SK-N-SH (cell line): ENCODE data around the gene TAS1R1. TPM values are rescaled to one million over a fixed set of nuclear protein-coding genes. Genes with fewer than 3 reads are reported as not detected.

Experiments used
- CTCF ChIA-PET: fragments of 300-600, 350-600 bp; formaldehyde crosslinking; extraction: SDS; loops from one replicate; lab custom pipeline; 2021; lab: Yijun Ruan, JAX
- POLR2A ChIA-PET: fragments of 350-600 bp; sonication (Branson Sonifier 250); formaldehyde crosslinking; extraction: SDS; loops from one replicate; lab custom pipeline; 2020; ENCODE audit warnings: antibody characterized with exemption, inconsistent platforms; lab: Yijun Ruan, JAX
- DNase-seq: peaks from one replicate; pipeline ENCODE4 v3.0.0; 2012
- H2AFZ ChIP-seq: fragments of 200-600 bp; sonication (generic); 2 replicates; pipeline ENCODE4 v1.8.1; 2016; ENCODE audit warnings: antibody characterized with exemption, mild to moderate bottlenecking, low read depth
- H3F3A ChIP-seq: fragments of 200-600 bp; sonication (generic); replicated peaks from 2 replicates; pipeline ENCODE3; 2016; ENCODE audit warnings: antibody characterized with exemption, mild to moderate bottlenecking; ENCODE audit not compliant: insufficient read depth
- H3K27ac ChIP-seq, 2 experiments: fragments of 200-500 bp in 1 of 2; fragments of 200-600 bp in 1 of 2; sonication (Bioruptor generic) in 1 of 2; sonication (generic), shearing (Covaris generic) in 1 of 2; 2 replicates each; pipeline versions ENCODE4 v1.5.1 to v1.6.1; 2014 to 2016; ENCODE audit warnings: low read depth in 2 of 2, inconsistent platforms in 1 of 2, low read length in 1 of 2, mild to moderate bottlenecking in 1 of 2, mixed read lengths in 1 of 2
- H3K27me3 ChIP-seq: fragments of 200-600 bp; sonication (generic), shearing (Covaris generic); 2 replicates; pipeline ENCODE4 v1.6.1; 2016; ENCODE audit warnings: mixed run types; ENCODE audit not compliant: insufficient read depth
- H3K36me3 ChIP-seq, 2 experiments: fragments of 200-500 bp in 1 of 2; fragments of 200-600 bp in 1 of 2; sonication (Bioruptor generic) in 1 of 2; sonication (generic) in 1 of 2; replicated peaks in 1 of 2; 2 replicates each; pipeline versions ENCODE3 to v1.5.1; 2014 to 2016; ENCODE audit warnings: low read length in 1 of 2, mild to moderate bottlenecking in 1 of 2; ENCODE audit not compliant: insufficient read depth in 2 of 2, control insufficient read depth in 1 of 2
- H3K4me1 ChIP-seq, 2 experiments: fragments of 200-500 bp in 1 of 2; fragments of 200-600 bp in 1 of 2; sonication (Bioruptor generic) in 1 of 2; sonication (generic), shearing (Covaris generic) in 1 of 2; 2 replicates each; pipeline versions ENCODE4 v1.5.1 to v1.6.1; 2014 to 2016; ENCODE audit warnings: low read depth in 1 of 2, low read length in 1 of 2, mixed run types in 1 of 2; ENCODE audit not compliant: insufficient read depth in 2 of 2, control insufficient read depth in 1 of 2
- H3K4me2 ChIP-seq: fragments of 200-600 bp; sonication (generic), shearing (Covaris generic); 2 replicates; pipeline ENCODE4 v1.6.1; 2017; ENCODE audit warnings: mixed run types
- H3K4me3 ChIP-seq, 2 experiments: fragments of 200-500 bp in 1 of 2; fragments of 200-600 bp in 1 of 2; sonication (Bioruptor generic) in 1 of 2; sonication (generic), shearing (Covaris generic) in 1 of 2; 2 replicates each; pipeline versions ENCODE4 v1.5.1 to v1.8.1; 2014 to 2016; ENCODE audit warnings: low read depth in 2 of 2, inconsistent platforms in 1 of 2, low read length in 1 of 2, mild to moderate bottlenecking in 1 of 2, mixed read lengths in 1 of 2, moderate library complexity in 1 of 2
- H3K79me2 ChIP-seq: fragments of 200-600 bp; sonication (generic); 2 replicates; pipeline ENCODE4 v1.8.1; 2017; ENCODE audit warnings: mild to moderate bottlenecking; ENCODE audit not compliant: insufficient read depth
- H3K9ac ChIP-seq: fragments of 200-600 bp; sonication (generic); 2 replicates; pipeline ENCODE4 v1.6.1; 2017; ENCODE audit warnings: mixed run types
- H3K9me2 ChIP-seq: fragments of 200-600 bp; sonication (generic); 2 replicates; pipeline ENCODE4 v1.6.1; 2017; ENCODE audit warnings: mixed run types
- H3K9me3 ChIP-seq: fragments of 200-600 bp; sonication (generic); 2 replicates; pipeline ENCODE4 v1.6.1; 2017; ENCODE audit warnings: mixed run types, mild to moderate bottlenecking, moderate library complexity
- H4K20me1 ChIP-seq: fragments of 200-600 bp; sonication (generic); 2 replicates; pipeline ENCODE4 v1.6.1; 2017; ENCODE audit warnings: mild to moderate bottlenecking, mixed run types; ENCODE audit not compliant: insufficient read depth
- CHD2 ChIP-seq: fragments of 150-350 bp; IDR thresholded peaks from 2 replicates; pipeline ENCODE4 v1.6.1; 2018; ENCODE audit warnings: low read length; ENCODE audit not compliant: partially characterized antibody
- CTCF ChIP-seq: fragments of 200-600 bp; sonication (generic); IDR thresholded peaks from 2 replicates; pipeline ENCODE4 v1.6.1; 2017; ENCODE audit warnings: antibody characterized with exemption, mild to moderate bottlenecking, moderate library complexity
- ELF1 ChIP-seq: IDR thresholded peaks from 2 replicates; pipeline ENCODE4 v1.4.0; 2012
- FOSL2 ChIP-seq: IDR thresholded peaks from 2 replicates; pipeline ENCODE4 v1.4.0; 2012; ENCODE audit warnings: low read depth, mild to moderate bottlenecking, moderate library complexity, borderline replicate concordance
- FOXJ3 ChIP-seq: sonication (generic); formaldehyde crosslinking; IDR thresholded peaks from 2 replicates; pipeline ENCODE4 v1.5.1; 2020; ENCODE audit warnings: mild to moderate bottlenecking, missing genetic modification reagents
- FOXM1 ChIP-seq: IDR thresholded peaks from 2 replicates; pipeline ENCODE4 v1.4.0; 2012; ENCODE audit warnings: low read depth, mild to moderate bottlenecking
- GABPA ChIP-seq: IDR thresholded peaks from 2 replicates; pipeline ENCODE4 v1.4.0; 2012; ENCODE audit warnings: low read depth, mild to moderate bottlenecking
- GATA2 ChIP-seq: sonication (generic); formaldehyde crosslinking; IDR thresholded peaks from 2 replicates; pipeline ENCODE4 v1.5.0; 2020; ENCODE audit warnings: mild to moderate bottlenecking, missing genetic modification reagents
- IRF3 ChIP-seq: fragments of 150-350 bp; IDR thresholded peaks from 2 replicates; pipeline ENCODE4 v1.6.1; 2016; ENCODE audit warnings: mild to moderate bottlenecking, low read depth, low read length
- JUND ChIP-seq: IDR thresholded peaks from 2 replicates; pipeline ENCODE4 v1.4.0; 2012
- MEF2A ChIP-seq: IDR thresholded peaks from 2 replicates; pipeline ENCODE4 v1.4.0; 2012; ENCODE audit warnings: low read depth, borderline replicate concordance
- MXI1 ChIP-seq: IDR thresholded peaks from 2 replicates; pipeline ENCODE4 v1.6.1; 2012; ENCODE audit warnings: mild to moderate bottlenecking, low read depth, low read length, improper control_type of control experiment
- PBX3 ChIP-seq: IDR thresholded peaks from 2 replicates; pipeline ENCODE4; 2012
- REST ChIP-seq: IDR thresholded peaks from 2 replicates; pipeline ENCODE4 v1.6.1; 2012; ENCODE audit warnings: mild to moderate bottlenecking, low read depth, low read length, moderate library complexity
- RXRA ChIP-seq: IDR thresholded peaks from 2 replicates; pipeline ENCODE4 v1.4.0; 2012; ENCODE audit warnings: low read depth, mild to moderate bottlenecking, borderline replicate concordance
- SIN3A ChIP-seq: IDR thresholded peaks from 2 replicates; pipeline ENCODE4 v1.6.1; 2012; ENCODE audit warnings: low read depth, mild to moderate bottlenecking, low read length, moderate library complexity, borderline replicate concordance
- SMC3 ChIP-seq: IDR thresholded peaks from 2 replicates; pipeline ENCODE4 v1.6.1; 2012; ENCODE audit warnings: low read depth, low read length, improper control_type of control experiment
- TAF1 ChIP-seq: IDR thresholded peaks from 2 replicates; pipeline ENCODE4 v1.6.1; 2012; ENCODE audit warnings: low read depth, mild to moderate bottlenecking, low read length, moderate library complexity, borderline replicate concordance
- YY1 ChIP-seq: IDR thresholded peaks from 2 replicates; pipeline ENCODE4 v1.4.0; 2012; ENCODE audit warnings: low read depth, mild to moderate bottlenecking
- WGBS: methylation state at CpG from one replicate; pipeline ENCODE4 v1.1.6; 2017; ENCODE audit warnings: low lambda C conversion rate; 5-methylcytosine and 5-hydroxymethylcytosine counted together
- polyA plus RNA-seq, 3 experiments: library from polyadenylated mRNA; depleted of rRNA; stranded (reverse); fragments of >200 nt; gene quantifications; 2 replicates each; pipeline ENCODE4 v1.2.3, GENCODE V29; 2012
- TF ChIP-seq, protein P1 (sequence below): fragments of 150-350 bp; IDR thresholded peaks from 2 replicates; pipeline ENCODE4 v1.6.1; 2017; ENCODE audit warnings: antibody characterized with exemption, low read length, low read depth, borderline replicate concordance
- TF ChIP-seq, protein P2 (sequence below): IDR thresholded peaks from 2 replicates; pipeline ENCODE4 v1.4.0; 2012; ENCODE audit warnings: low read depth
- TF ChIP-seq, protein P3 (sequence below): IDR thresholded peaks from 2 replicates; pipeline ENCODE4 v1.4.0; 2012; ENCODE audit warnings: low read depth, borderline replicate concordance

TAS1R1 gene
- polyA plus RNA-seq, 1 of the 3 experiments (the other 2 are of a cell fraction), result not detected

DNA sequence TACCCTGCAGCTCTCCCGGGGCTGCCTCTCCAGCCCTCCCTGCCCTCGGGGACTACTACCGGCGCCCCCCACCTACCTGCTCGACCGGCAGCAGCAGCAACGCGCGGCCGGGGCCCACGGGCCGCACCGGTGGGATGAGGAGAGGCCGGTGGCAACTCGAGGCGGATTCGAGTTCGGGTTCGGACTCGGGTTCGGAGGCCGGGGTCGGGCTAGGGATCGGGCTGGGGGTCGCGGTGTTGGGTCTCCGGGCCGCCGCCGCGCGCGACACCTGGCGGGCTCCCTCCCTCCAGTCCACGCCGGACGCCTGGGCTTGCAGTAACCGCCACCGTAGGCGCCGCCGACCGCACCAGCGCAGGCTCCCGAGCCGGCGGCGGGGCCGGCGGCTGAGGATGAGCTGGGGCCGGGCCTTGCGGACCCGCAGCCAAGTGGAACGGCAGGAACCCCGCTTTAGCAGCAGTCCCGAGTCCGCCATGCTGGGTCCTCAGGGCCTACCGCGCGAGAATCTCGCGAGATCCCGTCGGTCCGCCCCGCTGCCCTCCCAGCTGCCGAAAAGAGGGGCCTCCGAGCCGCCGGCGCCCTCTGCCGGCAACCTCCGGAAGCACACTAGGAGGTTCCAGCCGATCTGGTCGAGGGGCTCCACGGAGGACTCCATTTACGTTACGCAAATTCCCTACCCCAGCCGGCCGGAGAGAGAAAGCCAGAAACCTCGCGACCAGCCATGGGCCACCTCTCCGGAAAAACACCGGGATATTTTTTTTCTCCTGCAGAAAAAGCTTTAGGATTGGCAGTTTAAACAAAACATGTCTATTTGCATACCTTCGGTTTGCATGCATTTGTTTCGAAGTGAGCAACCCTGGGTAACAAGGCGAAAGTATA is 838 bp upstream of the TAS1R1 start, which contains the start of gene NOL9:
Gene NOL9 (minus strand): TSS at position 483 of the 876 bp plus-strand sequence. CDS start 11 bp downstream, at position 472.
- POLR2A ChIA-PET, result interaction anchor here (0.7 to 1.2 kb wide), 4 partner anchors 24 to 70 kb away, joined by 3 to 4 read pairs (median 4); partner anchors contain the start of gene KLHL21
- H3K4me1 ChIP-seq, result peaks cover 0 to 14% of the 10 kb centered on the region in 2 experiments; a peak in 1 of 4 replicates
- 9% methylated on average over 27 of the region's 87 CpGs for WGBS
- TF ChIP-seq FOSL2 (no peak), REST (no peak), FOXJ3 (no peak), SIN3A (peak; percentile 95; the same call in 1 of the 2 replicates), GABPA (no peak), IRF3 (no peak), FOXM1 (no peak), MXI1 (peak; percentile 57), CHD2 (peak; percentile 100), GATA2 (CRISPR knock-in tag) (no peak), TAF1 (peak; percentile 93), JUND (no peak), RXRA (no peak), SMC3 (peak; percentile 59), MEF2A (no peak), PBX3 (no peak), YY1 (peak; percentile 93), CTCF (peak; percentile 77), ELF1 (no peak)
- TF ChIP-seq, protein P1, sequence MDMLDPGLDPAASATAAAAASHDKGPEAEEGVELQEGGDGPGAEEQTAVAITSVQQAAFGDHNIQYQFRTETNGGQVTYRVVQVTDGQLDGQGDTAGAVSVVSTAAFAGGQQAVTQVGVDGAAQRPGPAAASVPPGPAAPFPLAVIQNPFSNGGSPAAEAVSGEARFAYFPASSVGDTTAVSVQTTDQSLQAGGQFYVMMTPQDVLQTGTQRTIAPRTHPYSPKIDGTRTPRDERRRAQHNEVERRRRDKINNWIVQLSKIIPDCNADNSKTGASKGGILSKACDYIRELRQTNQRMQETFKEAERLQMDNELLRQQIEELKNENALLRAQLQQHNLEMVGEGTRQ, result no peak
- TF ChIP-seq, protein P2, sequence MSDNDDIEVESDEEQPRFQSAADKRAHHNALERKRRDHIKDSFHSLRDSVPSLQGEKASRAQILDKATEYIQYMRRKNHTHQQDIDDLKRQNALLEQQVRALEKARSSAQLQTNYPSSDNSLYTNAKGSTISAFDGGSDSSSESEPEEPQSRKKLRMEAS, result peak; percentile 67
- TF ChIP-seq, protein P3, sequence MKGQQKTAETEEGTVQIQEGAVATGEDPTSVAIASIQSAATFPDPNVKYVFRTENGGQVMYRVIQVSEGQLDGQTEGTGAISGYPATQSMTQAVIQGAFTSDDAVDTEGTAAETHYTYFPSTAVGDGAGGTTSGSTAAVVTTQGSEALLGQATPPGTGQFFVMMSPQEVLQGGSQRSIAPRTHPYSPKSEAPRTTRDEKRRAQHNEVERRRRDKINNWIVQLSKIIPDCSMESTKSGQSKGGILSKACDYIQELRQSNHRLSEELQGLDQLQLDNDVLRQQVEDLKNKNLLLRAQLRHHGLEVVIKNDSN, result no peak

More for the DNA sequence above, 838 bp upstream of the TAS1R1 start, which contains the start of gene NOL9:
- DNase-seq, result peak; percentile 99
- H3K9me3 ChIP-seq, result no peaks in the 10 kb centered on the region
- CTCF ChIA-PET, result interaction anchor here (0.6 to 4.5 kb wide), 62 partner anchors 8 to 307 kb away, joined by 3 to 68 read pairs (median 5); partner anchors contain the start of genes KLHL21, PHF13, PLEKHG5 and ZBTB48
- H3K36me3 ChIP-seq, result peaks cover 6 to 7% of the 10 kb centered on the region in 2 experiments
- H4K20me1 ChIP-seq, result no peaks in the 10 kb centered on the region
- H3F3A ChIP-seq, result no peaks in the 10 kb centered on the region
- no peaks in the 10 kb centered on the region for H3K27me3 ChIP-seq
- H3K27ac ChIP-seq, result peak within 1 kb of the TSS; percentile 46 to 48; a peak in 3 of 4 replicates
- H3K9ac ChIP-seq, result peak within 1 kb of the TSS; percentile 91
- no peaks in the 10 kb centered on the region for H3K9me2 ChIP-seq
- H2AFZ ChIP-seq, result peak within 1 kb of the TSS; percentile 95
- peak within 1 kb of the TSS; percentile 87 for H3K4me2 ChIP-seq
- H3K79me2 ChIP-seq, result peaks cover 33% of the 10 kb centered on the region
- peak within 1 kb of the TSS; percentile 82 to 86 for H3K4me3 ChIP-seq
